NCI-H82 (cell line): Measurements from ENCODE around the gene NECTIN1.
A peak's percentile ranks its signal among the peaks of the same experiment; 100 is the strongest.

Source experiments
- DNase-seq: peaks from one replicate; lab custom pipeline; 2025; lab: John Stamatoyannopoulos, UW

The NECTIN1 gene

DNA sequence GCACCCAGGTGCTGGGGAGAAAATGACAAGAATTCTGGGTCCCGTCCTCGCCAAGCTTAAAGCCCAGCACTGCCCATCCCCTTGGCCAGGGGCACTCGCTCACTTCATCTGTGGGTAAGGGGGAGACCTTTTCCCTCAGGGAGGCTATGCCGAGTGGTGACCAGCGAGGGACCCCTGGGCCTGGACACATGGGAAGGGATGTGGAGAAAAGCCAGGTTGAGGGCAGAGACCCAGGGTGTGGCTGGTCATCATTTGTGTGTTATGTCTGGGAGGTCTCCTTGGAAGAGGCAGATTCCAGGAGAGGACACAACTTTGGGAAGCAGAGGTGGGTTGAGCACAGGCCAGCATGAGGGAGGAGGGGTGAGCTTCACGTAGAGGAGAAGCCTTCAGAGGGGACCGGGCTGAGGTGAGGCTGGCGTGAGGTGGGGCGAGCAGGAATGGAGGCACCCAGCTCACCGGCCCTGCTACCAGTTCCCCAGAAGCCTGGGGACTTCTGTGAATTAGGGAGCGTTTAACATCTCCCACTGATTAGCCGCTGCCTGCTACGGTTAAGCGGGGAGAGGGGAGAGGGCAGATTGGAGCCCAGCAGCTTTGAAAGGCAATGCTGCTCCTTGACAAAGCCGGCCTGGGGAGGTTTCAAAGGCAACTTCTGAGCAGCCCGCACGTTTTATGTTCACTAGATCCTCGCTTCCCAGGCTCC, 25.8 kb upstream of the NECTIN1 start:
- no peak for DNase-seq

DNA sequence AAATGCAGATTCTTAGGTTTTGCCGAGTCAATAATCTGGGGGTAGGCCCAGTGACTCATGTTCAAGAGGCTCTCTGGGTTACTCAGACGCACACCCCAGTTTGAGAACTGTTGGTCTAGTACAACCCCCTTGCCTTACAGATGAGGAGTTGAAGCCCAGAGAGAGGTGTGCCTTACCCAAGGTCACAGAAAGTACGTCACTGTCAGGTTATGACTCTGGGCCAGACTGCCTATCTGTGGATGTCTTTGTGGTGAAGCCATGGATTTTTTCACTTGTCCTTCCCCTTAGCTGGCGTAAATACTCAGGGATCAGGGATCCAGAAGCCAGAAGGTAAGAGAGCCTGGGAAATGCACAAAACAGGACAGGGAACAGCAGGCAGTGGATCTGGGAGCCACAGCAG, 25.2 kb upstream of the NECTIN1 start:
- DNase-seq, result no peak

DNA sequence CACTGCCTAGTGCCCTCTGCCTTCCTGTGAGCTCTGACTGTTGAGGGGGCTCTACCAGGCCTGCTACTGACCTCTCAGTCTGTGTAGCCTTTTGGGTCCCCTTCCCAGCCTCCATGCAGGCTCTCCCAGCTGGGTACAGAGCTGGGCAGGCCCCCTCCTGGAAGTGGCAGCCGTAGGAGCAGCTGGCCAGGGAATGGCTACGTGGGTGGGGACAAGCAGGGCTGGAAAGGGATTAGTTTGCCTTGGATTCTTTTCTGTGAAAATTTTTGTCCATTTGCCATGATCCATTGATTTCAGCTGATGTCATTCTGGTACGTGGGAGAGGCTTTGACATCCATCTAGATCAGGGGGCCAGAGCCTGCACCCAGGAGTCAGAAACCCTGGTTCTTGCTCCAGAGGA, 23.9 kb upstream of the NECTIN1 start:
- peak; percentile 40 for DNase-seq

DNA sequence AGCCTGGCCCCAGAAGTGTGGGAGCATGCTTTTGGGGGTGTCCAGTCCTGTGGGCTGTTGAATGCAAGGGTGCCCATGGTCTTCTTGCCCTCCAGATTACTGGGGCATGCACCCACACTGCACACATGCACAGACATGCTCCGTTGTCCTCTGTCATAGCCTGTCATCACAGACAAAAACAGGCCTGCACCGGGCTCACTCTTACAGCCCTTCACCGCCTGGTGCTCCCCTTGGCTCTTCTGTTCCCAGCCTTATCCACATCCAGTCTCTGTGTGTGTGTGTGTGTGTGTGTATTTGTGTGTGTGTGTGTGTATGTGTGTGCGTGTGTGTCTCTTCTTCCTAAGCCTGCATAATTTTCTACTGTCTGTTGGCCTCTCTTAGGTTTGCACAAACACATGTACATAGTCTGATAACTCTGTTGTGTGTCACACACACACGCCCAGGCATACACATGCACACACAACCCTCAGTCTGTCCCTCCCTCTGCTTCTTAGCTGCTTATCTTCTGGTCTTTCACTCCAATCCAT, 23.4 kb upstream of the NECTIN1 start:
- DNase-seq, result no peak

DNA sequence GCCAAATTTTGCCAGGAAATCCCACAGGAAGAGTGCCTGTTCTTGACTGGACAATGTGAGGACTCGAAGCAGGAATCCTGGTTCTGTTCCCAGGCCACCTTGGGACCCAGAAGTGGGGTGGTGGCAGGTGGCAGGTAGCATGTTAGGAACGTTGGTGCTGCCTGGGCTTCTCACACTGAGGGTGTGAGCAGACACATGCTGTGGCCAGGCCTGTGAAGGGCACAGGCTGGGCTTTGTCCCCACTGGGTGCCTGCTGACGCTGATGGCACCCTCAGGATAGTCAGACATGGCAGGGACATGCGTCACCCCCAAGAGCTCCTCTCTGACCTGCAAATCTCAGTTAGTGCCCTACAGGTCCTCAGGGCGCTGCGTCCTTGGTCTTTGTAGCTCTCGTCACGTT, 21.1 kb upstream of the NECTIN1 start:
- no peak for DNase-seq

DNA sequence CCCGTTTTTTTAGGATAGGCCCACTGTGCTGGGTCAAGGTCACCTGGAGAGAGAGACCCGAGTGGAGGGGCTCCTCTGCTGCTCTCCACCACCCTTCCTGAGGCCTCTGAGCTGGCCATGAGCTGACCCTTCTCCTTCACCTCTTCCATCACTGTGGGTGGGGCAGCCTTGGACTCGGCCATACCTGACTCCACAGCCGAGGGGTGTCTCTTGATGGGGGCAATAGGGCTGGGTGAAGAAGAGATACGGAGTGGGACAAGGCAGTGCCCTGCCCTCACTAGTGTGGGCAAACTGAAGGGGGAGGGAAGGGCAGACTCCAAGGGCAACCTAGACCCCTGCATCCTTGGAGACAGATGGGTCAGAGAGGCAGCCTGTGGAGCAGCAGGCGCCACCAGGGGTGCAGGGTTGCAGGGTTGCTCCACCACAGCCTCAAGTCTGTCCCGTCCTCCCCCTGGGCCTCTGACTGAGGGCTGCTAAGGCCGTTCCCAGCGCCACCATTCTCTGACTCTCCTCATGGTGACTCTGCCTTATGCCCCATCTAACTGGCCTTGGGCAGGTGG, 20.1 kb upstream of the NECTIN1 start:
- DNase-seq, result no peak

DNA sequence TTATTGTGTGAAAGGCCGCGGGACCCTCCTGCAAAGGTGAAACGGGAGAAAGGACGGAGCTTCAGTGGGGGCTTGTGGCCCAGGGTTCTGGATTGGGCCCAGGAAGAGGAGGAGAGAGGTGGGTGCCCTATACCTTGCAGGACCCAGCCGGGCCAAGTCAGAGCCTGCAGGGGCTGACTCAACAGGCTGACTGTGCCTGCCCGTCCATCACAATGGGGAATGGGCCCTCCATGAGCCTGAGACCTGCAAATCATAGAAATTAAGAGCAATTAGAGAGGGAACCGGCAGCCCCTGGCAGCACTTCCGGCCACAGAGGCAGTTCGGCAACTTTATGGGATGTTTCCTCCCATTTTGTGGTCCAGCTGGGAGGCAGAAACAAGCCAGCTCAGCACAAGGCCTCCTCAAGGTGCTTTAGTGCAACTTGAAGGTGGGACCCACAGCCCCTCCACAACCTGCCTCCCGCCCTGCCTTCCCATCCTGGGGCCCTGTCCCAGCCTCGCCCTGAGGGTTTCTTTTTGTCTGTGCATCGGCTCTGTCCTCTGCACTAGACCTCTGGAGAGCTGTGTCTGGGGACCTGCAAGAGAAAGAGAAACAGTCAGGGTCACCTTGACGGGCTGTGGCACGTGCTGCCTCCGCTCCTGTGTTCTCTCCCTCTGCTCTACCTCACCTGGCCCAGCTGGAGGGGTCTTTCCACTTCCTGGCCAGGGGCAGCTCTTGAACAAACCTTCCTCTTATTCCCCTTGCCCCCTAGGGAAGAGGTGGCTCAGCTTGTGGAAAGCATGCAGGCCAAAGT, 19.1 kb upstream of the NECTIN1 start:
- DNase-seq, result no peak

DNA sequence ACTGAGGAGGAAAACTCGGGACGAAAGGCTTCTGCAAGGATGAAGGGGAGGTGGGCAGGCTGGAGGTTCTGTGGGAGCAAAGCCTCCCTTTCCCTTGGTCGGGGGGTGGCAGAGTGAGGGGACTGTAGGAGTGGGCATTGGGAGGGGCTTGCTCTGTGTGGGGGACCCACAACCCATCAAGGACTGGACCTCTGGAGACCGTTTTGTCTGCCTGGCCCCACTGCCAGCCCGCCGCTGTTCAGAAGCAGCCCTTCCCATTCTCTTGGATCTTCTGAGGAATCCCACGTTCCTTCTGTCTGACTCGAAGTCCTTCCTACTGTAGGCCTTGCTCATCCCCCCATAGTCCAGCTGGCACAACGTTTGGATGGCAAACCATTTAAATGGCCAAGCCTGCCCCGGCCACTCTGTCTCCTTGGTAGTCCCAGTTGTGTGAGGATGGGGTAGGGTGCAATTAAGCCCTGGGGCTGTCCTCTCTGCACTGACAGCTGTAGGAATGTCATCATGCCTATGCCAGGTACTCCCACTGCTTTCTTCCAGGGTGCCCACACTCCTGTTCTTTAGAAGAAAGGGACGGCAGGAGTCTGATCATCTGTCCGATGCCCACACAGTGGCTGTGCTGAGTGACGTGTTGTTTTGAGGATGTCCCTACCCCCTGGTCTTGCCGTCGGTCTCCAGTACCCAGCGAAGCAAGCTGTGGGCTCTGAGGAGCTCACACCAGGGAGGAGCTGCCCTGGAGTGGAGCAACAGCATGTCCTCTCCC, 17.0 kb upstream of the NECTIN1 start:
- DNase-seq, result no peak

DNA sequence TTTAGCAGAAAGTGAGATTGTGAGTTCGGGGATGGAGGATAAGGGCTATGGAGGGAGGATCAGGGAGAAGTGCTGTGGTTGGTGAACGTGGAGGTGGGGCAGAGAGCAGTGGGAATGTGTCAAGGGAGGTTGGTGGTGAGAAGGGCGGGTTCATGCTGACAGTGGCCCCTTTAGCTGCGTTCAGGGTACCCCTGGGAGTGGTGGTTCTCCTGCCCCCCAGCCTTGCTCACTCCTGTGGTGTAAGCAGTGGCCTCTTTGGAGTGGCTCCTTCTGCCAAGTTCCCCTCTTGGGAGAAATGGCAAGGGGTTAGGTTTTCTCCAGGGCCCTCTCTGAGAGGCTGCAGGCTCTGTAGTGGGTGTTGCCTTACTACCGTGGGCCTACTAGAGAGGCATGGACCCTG, 16.1 kb upstream of the NECTIN1 start:
- no peak for DNase-seq

DNA sequence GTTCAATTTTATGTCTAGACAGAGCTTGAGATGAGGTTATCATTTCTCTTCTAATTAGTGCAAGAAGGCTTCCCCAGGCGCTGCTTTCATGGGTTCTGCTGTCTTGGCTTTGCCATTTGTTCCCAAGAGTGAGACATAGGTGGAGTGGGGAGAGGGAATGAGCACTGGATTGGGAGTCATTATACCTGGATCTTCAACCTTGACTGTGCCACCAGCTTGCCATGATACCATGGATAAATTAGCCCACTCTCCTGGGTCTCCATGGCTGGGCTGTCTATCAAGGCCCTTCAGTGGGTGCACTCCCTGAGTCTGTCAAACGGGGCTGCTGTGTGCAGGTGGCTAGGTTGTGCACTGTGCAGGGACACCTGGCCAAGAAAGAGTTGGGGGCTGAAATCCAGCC, 15.6 kb upstream of the NECTIN1 start:
- no peak for DNase-seq

DNA sequence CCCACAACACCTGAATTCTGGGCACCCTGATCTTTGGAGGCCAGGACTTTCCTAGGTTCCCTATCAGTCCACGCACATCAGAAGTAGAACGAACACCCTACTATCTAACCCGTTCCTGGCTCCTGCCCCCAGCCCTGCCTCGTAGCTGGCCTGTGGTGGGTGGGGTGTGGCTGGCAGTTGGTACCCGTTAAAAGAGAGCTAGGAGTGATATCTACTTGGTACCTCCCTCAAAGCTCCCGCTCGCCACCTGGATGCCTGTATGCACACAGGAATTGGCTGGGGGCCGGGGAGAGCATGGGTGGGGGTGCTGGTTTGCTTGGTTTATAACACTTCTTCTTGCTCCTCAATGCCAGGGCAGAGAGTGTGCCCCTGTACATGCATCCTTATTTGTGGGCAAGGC, 14.0 kb upstream of the NECTIN1 start:
- no peak for DNase-seq

DNA sequence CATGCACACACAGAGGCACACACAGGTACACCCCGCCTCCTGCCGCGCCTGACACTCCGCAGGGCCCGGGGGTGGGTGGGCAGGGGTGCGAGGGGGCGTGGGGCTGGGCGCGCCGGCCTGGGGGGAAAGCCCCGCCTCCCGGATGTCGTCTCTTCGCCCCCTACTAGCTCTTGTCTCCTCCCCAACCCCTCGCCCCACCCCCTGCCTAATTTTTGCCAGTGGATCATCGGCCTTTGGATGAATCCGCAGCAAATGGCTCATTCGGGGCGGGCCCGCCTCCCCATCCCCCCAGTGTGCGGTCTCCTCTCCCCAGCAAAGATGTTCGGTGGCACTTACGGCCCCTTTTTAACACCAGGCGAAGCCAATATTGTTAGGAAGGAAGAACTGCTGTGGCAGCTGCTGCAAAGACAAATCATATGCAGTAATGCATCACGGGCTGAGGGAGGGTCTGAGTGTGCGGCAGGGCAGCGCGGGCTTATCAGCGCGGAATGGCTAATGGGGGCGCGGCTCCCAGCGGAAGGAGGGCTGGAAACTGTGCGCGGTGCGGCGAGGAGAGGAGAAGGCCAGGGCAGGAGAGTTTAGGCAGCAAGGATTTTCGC, 13.4 kb upstream of the NECTIN1 start:
- peak; percentile 64 for DNase-seq

DNA sequence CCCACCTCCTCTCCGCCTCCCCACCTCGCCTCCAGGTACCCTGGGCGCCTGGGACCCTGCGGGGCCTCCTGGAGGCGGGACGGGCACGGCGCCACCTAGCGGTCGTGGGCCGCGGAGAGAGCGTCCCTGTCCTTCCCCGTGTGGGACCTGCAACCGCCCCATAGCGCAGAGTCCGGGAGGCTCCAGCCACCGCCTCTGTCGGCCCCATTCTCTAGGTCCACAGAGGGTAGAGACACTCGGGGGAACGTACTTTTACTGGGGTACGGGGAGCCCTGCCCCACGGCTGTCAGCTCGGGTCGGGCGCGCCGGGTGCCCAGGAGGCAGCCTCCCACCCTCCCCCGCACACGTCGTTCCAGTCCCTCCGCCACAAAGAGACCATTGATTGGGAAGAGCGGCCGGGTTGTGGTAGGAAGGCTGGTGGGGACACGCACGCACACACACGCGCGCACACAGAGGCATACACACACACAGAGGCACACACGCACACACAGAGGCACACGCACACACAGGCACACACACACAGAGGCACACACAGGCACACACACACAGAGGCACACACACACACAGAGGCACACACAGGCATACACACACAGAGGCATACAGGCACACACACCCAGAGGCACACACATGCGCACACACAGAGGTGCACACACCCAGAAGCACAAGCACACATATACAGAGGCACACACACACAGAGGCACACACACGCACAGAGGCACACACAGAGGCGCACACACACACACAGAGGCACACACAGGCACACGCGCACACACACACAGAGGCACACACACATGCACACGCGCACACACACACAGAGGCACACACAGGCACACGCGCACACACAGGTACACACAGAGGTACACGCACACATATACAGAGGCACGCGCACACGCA, 12.6 kb upstream of the NECTIN1 start:
- DNase-seq, result no peak

DNA sequence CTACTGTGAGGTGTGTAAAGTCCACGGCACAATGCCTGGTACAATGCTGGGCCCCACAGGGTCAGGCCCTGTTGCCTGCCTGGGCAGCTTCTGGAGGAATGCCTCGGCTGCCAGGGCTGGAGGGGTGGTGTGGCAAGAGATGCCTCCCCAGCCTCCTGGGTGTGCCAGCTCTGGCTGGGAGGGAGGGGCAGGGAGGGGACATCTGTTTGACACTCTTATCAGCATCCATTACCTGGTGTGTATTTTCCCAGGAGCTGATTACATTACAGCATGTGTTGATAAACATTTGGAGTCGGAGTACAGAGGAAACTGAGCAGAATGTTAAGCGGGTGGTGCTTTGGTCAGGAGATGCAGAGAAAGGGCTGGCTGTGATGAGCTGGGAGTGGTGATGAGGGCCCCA, 11.0 kb upstream of the NECTIN1 start:
- DNase-seq, result no peak

DNA sequence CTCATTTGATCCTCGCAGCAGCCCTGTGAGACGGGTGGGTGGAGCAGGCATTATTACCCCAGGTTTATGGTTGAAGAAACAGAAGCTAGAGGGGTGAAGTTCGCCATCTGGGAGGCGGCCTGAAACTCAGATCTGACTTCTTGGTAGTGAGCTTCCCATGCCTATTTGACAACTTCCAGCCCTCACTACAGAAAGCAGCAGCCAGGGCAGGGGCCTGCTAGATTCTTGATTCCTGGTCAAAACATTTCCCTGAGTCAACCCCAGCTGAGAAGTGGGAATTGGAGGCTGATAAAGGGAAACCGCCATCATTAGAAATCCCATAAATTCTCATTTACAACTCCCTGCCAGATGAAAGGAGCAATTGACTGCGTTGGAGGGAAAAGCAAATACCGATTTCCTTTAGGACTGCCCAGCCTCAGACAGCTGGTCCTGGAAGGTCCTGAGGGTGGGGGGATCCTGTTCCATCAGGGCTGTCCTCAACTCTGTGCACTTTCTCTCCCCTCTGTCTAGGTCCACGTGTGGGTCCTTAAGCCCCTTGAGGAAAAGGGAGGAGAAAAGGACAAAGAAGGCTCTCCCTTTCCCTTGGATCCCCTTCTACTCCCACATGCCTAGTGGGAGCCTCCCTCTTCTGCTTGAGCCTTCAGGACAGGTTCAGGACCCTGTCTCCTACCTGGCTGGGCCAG, 10.2 kb upstream of the NECTIN1 start:
- peak; percentile 62 for DNase-seq

DNA sequence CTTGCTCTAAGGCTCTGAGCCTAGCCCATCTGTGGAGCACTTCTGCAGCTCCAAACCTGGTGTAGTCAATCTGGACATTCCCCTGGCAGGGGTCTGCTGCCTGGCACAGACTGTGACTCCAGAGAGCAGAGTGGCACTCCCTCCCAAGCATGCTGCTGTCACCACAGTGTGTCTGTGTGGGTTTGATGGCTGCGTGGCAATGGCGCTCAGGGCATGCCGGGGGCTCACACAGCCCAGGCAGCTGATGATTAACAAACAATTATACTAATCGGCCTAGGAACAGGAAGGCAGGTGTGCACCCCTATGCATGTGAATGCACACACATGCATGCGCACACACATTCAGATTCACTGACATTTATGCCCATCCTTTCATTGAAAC, 9.0 kb upstream of the NECTIN1 start:
- DNase-seq, result peak; percentile 36

DNA sequence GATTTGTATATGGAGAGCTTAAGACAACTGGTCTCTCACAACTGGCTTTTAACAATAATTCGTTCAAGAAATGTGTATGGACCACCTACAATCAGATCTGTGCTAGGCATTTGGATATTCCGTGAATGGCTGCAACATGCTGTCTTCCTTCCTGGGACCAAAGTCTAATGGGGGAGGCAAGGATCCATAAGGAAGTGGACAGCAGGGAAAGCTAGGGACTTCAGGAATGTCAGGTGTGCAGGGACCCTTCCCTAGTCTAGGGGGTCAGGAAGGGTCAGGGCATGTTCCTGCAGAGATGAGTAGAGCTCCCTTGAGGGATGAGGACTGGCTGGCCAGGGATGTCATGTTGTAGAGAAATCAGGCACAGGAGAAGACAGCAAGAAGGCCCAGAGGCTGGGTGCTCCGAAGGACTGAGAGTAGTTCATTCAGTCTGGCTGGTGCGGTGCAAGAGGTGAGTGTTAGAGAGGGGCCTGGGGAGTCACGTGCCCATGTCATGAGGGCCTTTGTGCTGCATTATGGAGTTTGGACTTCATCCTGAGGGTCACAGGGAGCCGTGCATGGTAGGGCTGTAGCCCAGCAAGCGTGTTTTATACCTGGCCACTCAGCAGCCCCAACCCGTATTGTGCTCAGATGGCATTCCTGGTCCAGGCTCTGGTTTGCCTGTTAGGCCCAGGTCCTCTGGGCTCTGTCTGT, 8.5 kb upstream of the NECTIN1 start:
- no peak for DNase-seq

DNA sequence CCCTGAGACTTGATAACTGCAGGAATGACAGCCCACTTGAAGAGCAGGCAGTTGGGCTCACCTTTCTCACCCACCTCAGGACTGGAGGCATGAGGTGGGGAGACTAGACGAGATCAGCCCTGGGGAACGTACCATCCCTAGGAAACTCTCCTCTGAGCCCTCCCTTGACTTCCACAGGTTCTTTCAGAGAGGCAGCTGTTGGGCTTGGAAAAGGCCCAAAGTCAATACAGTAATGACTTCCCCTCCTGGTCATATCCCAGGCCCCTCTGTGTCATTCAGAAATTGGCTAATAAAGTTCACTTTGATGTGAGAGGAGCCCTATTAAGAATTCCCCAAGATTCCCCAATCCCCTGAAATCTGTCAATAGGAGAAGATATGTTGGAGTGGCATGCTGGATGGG, 5.8 kb upstream of the NECTIN1 start:
- no peak for DNase-seq

DNA sequence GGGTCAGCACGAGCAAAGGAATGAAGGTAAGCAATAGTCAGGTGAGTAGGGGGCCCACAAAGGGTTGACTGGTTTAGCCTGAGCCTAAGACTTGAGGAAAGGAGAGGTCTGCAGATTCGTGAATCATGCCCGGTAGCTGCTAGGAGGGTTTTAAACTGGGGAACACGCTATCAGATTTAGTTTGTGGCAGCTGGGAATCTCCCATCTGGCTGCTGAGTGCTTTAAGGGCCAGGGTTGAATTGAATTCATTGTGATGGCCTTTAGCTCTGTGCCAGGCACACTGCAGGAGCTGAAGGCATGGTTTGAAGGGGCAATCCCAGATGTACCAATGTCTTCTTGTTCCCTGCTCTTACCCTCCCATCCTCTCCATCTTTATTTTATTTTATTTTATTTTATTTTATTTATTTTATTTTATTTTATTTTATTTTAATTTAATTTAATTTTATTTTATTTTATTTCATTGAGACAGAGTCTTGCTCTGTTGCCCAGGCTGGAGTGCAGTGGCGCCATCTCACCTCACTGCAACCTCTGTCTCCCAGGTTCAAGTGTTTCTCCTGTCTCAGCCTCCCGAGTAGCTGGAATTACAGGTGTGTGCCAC, 1.9 kb upstream of the NECTIN1 start:
- DNase-seq, result peak; percentile 52
